ENCODE results near the gene NTN1.

GRCh38 chr17:8997994-8998628 is 23.2 kb upstream of the NTN1 start:
- TF ChIP-seq CTCF (IDR thresholded peaks at IDR 0.05): peak; percentile 69 to 84 (median 81)
- TF ChIP-seq POLR2A (IDR thresholded peaks at IDR 0.05): no peak

Data from testis (tissue), 2 donors.